ENCODE results near the gene SMCO4.
A peak's percentile ranks its signal among the peaks of the same experiment; 100 is the strongest.
"Not testable (repeated sequence)": the region's sequence is repeated elsewhere in the genome, so short reads cannot be mapped to it uniquely, and the experiment has no call there.

SMCO4 gene, protein sequence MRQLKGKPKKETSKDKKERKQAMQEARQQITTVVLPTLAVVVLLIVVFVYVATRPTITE
- total RNA-seq, result 1.2 to 5.9 (median 5.0) reads per million in 3 experiments

DNA sequence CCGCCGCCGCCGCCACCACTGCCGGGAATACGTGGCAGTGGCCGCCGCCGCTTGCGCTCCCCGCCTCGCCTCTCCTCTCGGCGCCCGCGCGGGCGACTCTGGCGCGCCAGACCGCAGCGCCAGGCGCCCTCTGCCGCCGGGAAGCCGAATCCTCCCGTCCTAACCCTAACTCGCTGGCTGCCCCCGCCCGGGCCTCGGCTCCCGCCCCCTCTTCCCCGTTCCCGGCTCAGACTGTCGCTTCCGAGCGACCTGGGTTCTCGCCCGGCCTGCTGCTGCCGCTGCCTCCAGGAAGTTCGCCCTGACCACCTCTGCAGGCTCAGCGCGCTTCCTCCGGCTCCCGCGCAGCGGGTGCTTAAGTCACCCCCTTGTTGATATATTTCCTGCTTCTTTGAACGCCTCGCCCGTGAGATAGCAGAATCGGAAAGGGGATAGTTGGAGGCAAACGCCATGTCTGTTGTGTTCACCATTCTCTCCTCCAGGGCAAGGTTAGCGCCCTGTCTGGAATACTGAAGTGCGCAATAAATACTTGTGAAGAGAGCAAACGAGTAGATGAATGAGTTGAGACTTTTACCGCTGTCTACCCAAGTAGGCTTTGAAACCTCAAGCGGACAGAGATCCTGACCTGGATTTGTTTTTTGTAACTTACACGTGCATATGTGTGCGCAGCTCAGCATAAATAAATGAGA lies at the start of gene SMCO4:
Gene SMCO4, minus strand, starts transcription at position 100 of the 686 bp plus-strand sequence. CDS start 64,202 bp downstream, outside the sequence.
- peak; percentile 53 for DNase-seq

DNA sequence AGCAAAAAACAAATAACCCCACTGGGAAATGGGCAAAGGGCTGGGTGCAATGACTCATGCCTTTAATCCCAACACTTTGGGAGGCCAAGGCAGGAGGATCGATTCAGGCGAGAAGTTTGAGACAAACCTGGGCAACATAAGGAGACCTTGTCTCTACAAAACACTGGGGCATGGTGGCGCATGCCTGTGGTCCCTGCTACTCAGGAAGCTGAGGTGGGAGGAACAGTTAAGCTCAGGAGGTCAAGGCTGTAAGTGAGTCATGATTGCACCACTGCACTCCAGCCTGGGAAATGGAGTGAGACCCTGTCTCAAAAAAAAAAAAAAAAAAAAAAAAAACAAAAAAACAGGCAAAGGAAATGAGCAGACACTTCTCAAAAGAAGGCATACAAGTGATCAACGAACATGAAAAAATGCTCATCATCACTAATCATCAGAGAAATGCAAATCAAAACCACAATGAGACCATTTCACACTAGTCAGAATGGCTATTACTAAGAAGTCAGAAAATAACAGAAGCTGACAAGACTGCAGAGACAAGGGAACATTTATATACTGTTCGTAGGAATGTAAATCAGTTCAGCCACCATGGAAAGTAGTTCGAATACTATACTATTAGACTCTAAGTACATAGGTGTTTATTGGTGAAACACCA lies 48.2 kb upstream of the SMCO4 start:
- DNase-seq, result no peak

DNA sequence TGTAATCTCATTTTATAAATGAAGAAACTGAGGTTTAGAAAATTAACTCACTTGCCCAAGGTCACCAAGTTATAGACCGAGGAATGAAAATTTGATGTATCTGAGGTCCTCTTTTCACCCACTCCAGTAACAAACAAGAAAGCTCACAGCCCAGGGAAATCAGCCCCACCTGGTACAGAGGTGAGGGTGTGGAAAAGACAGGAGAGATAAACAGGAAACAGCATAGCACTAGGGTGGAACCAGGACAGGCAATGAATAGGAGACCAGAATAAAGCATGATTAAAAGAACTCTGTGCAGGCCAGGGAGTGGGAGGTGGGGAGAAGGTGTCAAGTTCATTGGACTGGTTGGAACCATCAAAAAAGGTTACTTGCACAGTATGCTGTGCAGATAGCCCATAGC lies 46.2 kb upstream of the SMCO4 start:
- no peak for DNase-seq

DNA sequence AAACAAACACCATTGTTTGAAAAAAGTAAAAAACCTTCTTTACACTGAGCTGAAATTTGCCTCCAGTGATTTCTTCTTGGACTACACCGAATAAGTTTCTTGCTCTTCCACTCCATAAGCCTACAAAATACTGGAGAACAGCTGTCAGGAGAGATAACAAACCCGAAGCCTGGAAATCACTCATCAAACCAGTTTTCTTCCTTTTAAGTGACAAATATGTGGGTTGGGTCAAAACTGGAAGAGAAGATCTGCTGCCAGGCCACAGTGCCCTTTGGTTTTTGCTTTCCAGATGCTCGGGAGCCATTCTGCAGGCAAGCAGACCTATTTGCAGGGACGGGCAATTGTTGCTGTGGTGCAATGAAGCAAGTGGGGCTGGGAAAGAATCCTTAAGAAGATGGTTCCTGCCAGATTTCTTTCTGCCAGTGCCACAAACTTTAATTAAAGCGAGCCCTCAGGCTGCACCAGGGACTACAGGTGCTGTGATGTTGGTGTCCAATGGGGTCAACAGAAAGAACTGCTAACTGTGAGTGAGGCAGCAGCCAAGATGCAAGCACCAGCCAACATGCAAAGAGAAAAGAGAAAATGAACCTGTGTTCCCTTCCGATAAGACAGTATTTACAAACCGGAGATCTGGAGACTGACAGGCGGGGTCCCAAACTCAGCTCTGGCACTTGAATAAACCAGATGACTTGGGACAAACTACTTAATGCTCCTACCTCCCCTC lies 44.8 kb upstream of the SMCO4 start:
- DNase-seq, result no peak

DNA sequence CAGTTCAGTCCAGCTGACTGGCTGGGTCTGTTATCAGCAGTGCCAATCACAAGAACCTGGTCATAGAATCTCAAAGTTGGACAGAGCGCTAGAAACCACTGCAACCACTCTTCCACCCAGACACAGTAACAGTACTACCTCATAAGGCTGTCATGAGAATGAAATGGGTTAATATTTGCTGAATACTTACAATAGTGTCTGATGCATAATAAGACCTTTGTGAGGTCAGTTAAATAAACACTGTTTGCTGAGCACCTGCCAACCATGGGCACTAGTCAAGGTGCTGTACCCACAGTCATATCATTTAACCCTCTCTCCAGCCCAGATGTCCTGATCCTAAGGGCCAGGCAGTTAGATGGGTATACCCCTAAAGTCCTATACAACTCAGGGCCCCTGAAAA lies 44.2 kb upstream of the SMCO4 start:
- not testable (repeated sequence) for DNase-seq

DNA sequence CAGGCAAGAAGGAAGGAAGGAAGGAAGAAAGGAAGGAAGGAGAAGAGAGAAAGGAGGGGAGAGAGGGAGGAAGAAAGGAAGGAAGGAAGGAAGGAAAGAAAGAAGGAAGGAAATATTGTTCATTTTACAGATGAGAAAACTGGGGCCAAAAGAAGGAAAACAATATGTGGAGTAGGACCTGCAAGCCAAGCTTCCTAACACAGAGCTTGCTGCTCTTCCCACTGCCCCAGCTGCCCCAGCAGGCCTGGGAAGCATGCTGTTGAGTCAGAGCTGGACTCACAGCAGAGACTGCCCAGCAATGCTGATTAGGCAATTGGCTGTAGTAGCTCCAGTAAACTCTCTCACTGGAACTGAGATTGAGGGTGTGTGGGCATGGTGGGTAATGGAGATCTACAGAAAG lies 42.6 kb upstream of the SMCO4 start:
- no peak for DNase-seq

DNA sequence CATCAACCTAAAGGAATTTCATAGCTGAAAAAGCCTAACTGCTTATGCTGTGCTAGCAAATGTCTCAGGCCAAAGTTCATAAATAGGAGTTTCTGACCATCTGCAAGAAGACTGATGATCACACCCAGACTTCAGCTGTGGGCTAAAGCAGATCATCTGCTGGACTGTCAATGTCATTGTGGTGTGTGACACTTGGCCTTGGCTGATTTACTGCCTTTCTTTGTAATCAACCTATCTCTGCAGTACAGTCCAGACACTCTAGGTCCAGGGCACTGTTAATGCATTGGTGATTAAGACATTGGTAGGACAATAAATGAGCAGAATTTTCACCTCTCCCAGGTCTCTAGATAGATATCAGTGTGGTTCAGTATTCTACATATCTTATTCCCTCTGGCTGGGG lies 40.3 kb upstream of the SMCO4 start:
- DNase-seq, result no peak

DNA sequence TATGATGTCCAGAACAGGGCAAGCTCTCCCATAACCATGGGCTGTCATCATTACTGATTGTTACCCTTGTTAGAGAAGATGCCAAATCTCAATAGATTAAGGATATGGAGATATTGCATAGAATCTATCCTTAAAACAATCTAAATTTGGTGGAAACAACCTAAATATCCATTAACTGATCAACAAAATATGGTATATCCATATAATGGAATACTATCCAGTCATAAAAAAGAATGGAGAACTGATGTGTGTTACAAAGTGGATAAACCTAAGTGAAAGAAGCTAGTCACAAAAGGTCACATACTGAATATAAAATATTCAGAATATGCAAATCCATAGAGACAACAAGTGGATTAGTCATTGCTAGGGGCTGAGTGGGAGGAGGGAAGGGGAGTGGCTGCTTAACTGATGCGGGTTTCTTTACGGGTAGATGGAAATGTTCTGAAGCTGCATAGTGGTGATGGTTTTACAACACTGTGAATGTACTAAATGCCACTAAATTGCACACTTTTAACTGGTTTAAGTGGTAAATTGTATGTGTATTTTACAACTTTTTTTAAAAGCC lies 36.1 kb upstream of the SMCO4 start:
- DNase-seq, result no peak

DNA sequence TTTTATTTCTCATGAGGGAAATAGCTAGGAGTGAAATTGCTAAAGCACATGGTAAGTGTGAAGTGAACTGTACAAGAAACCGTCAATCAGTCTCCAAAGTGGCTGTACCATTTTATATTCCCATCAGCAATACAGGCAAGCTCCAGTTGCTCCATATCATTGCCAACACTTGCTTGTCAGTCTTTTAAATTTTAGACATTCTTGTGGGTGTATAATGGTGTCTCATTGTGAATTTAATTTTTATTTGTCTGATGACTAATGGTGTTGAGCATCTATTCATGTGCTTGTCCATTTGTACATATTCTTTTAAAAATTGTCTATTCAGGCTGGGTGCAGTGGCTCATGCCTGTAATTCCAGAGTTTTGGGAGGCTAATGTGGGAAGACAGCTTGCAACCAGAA lies 34.1 kb upstream of the SMCO4 start:
- no peak for DNase-seq

DNA sequence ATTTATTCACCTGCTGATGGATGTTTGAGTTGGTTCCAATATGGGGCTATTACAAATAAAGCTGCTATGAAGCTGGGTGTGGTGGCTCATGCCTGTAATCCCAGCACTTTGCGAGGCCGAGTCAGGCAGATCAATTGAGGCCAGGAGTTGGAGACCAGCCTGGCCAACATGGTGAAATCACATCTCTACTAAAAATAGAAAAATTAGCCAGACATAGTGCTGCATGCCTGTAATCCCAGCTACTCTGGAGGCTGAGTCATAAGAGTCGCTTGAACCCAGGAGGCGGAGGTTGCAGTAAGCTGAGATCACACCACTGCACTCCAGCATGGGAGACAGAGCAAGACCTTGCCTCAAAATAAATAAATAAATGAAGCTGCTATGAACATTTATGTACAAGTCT lies 33.7 kb upstream of the SMCO4 start:
- not testable (repeated sequence) for DNase-seq

DNA sequence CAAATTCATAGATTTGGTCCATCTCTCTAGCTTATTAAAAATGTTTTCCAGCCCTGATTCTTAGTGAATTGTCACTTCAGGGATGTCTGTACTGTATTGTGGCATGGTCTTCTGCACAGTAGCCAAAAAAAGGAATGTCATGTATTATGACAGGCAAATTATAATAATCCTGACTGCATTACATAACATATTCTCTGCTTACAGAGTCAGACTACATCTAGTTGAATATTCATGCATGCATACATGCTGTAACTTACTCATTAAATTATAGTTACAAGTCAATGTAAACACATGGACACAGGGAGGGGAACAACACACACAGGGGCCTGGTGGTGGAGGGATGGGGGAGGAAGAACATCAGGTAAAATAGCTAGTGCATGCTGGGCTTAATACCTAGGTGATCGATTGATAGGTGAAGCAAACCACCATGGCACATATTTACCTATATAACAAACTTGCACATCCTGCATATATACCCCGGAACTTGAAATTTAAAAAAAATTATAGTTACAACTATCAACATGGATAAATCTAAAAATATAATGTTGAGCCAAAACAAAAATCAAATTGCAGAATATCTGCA lies 31.5 kb upstream of the SMCO4 start:
- no peak for DNase-seq

DNA sequence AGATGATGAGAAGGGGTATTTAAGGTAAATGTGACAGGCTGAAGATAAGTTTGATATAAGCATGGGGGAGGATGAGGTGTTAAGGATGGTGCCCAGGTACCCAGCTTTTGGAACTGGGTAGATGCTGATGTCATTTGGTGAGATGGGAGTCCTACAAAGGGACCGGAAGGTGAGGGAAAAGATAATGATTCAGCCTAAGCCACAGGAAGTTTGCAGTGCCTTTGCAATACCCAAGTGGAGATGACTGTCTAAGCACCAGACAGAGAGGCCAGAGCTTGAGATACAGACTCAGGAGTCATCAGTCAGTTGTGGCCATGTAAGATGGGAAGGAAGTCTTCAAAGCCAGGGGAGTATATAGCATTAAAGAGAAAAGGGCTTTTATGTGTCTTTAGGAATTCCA lies 30.0 kb upstream of the SMCO4 start:
- DNase-seq, result no peak

DNA sequence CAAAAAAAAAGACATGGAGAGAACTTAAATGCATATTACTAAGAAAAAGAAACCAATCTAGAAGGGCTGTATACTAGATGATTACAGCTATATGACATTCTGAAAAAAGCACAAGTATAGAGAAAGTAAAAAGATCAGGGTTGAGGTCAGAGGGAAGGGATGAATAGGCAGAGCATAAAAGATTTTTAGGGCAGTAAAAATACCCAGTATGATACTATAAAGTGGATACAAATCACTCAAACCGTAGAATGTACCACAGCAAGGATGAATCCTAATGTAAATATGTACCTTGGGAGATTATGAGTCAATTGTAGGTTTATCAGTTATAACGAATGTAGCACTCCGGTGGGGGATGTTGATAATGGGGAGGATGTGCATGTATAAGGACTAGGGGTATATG lies 29.4 kb upstream of the SMCO4 start:
- no peak for DNase-seq

DNA sequence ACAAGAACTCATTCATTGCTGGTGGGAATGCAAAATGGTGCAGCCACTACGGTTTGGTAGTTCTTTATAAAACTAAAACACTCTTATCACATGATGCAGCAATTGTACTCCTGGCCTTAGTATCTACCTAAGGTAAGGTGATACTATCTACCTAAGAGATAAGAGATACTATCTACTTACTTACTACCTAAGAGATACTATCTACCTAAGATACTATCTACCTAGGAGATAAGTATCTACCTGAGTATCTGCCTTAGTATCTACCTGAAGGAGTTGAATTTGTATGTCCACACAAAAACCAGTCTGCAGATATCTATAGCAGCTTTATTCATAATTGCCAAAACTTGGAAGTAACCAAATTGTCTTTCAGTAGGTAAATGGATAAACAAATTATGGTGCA lies 29.0 kb upstream of the SMCO4 start:
- DNase-seq, result no peak

DNA sequence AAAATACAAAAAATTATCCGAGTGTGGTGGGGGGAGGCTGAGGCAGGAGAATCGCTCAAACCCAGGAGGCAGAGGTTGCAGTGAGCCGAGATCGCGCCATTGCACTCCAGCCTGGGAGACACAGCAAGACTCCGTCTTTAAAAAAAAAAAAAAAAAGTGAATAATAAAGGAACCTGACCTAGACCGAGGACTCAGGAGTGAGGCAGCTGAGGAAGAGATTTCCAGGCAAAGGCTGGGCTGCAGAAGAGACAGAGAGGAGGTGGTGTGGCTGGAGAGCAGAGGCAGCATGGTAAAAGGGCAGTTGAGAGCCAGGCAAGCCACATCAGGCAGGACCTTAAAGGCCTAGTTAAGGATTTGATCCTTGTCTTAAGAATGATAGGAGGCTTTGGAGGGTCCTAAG lies 28.4 kb upstream of the SMCO4 start:
- DNase-seq, result no peak

DNA sequence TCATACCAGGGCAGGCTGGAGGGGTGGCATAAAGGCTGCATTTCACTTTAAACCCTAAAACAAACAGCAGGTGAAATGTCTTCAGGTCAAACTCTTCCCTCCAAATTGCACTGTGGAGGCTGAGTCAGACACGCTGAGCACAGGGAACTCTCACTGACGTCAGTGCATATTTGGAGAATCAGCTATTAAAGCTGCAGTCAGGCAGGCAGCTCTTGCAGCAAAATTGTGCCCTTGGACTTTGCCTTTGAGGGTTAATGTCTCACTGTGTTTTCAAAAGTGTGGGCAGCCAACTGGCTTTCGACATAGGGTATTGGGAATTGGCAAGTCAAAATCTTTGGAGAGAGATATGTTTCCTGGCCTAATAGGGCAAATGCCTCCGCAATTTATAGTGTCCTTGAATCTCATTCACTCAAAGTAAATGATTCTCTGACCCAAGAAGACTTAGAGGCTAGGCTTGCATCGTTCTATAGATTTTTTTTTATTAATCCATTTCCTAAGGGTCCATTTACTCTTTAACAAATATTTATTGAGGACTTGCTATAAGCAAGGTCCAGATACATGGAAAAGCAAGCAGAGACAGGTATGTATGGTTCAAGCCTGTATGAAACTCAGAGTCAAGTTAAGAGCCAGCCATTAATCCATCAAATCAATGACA lies 27.7 kb upstream of the SMCO4 start:
- no peak for DNase-seq

DNA sequence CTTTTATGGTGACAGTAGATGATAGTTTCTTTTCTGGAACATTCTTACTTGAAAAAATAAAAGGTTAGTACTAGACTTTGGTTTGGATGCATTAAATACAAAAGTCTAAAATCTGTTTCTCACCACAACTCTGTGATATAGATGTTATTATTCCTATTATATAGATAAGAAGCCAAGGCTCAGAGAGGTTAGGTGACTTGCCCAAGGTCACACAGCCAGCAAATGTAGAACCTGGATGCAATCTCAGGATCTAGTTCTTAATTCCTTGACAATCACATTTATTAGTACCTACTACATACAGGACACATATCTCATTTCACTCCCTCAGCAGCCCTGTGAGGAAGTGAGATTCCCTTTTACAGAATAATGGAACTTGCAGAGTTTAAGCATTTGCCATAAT lies 26.3 kb upstream of the SMCO4 start:
- DNase-seq, result no peak

DNA sequence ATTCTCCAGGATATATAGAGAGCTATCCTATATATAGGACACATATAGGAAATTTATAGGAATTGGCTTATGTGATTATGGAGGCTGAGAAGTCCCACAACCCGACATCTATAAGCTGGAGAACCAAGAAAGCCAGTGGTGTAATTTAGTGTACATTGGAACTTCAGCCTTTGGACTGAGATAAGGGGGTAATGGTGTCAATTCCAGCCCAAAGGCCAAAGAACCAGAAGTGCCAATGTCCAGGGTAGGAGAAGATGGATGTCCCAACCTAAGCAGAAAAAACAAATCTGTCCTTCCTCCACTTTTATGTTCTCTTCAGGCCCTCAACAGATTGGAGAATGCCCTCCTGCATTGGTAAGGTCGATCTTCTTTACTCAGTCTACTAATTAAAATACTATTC lies 25.5 kb upstream of the SMCO4 start:
- DNase-seq, result no peak

DNA sequence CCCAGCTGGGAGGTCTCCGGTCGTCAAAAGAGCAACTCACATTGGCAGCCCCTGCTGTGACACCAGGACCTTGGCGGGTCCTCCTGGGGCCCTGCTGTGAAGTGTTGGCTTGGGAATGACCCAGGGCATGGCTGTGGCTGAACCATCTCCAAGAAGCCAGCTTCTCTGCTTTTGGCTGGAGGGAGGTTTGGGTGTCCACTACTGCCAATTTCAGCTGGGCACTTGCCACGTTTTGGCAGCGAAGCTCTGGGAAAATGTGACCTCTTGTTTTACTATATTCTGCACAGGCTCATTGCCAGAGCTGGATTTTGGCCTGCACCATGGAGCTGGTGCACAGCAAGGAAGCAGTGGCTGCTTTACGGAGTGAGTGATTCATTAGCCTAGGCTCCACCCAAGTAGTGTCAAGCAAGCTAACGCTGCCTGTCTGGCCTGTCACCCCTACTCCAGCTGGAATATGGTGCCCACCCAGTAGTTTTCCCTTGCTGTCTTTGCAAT lies 24.3 kb upstream of the SMCO4 start:
- no peak for DNase-seq

DNA sequence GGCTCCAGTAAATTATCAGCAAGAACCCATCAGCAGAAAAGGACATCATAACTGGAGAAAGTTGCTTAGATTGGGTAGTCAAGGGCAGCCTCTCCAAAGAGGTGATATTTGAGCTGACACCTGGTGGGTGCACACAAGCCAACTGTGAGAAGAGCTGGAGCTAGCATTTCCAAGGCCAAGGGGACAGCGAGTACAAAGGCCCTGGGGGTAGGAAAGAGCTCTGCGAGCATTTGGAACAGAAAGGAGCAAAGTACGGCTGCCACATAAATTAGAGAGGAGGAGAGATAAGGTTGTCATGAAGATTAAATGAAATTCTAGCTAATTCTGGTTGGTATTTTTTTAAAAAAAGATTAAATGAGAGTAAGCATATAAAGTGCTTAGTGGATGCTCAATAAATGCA lies 21.7 kb upstream of the SMCO4 start:
- no peak for DNase-seq

DNA sequence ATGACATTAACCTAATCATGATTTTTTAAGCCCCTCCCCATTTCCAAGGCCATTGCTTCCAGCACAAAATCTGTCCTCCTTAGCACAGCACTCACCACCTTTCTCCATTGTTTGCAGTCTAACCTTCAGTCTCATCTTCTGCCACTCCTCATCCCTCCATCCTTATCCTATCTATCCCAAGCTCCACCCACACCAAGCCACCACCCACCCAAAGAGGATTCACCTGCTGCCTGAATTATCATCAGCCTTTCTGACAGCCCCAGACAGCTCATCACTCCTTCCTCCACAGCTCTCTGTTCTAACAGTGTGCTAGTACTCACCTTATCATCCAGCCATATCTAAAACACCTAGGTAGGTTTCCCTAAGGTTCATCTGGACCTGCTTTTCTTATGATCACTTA lies 20.7 kb upstream of the SMCO4 start:
- no peak for DNase-seq

DNA sequence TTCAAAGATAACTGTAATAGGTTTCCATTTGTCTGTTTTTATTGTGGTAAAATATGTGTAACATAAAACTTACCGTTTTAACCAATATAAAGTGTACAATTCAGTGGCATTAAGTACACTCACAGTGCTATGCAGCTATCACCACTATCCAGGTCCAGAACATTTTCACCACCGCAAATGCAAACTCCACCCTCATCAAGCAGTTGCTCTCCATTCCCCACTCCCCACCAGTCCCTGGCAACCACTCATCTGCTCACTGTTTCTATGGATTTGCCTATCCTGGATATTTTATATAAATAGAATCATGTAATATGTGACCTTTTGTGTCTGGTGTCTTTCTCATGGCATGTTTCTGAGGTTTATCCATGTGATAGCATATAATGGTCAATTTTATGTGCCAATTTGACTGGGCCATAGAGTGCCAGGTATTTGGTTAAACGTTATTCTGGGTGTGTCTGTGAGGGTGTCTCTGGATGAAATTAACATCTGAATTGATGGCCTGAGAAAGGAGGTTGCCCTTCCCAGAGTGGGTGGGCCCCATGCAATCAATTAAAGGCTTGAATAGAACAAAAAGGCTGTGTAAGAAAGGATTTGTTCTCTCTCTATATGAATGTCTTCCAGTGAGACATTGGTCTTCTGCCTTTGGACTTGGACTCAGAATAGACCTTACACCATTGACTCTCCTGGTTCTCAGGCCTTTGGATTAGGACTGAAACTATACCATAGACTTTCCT lies 17.2 kb upstream of the SMCO4 start:
- DNase-seq, result no peak
